ENCODE data around the gene LGALS9.

DNA sequence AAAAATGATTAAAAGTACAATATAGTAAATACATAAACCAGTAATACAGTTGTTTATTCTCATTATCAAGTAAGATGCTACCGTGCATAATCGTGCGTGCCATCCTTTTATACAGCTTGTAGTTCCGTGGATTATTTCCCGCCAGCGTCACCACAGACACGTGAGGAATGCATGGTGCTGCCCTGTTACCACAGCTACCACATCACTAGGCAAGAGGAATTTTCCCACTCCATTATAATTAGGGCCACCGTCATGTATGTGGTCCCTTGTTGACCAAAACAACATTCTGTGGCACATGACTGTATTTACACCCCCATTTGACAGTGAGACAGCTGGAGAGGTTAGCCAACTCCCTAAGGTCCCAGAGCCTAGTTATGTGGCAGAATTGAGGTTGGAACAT, 30.5 kb upstream of the LGALS9 start:
- TF ChIP-seq ZBTB40 (IDR thresholded peaks at IDR 0.05): no peak
- no peak for TF ChIP-seq ZBTB40 (CRISPR knock-in tag; IDR thresholded peaks at IDR 0.05)
- TF ChIP-seq GABPA (tag; conservative IDR thresholded peaks at IDR 0.05; ENCODE audit: low read depth): no peak
- no peak for TF ChIP-seq TAF15 (IDR thresholded peaks at IDR 0.05; ENCODE audit: low read depth, low read length)
- TF ChIP-seq SUPT5H (IDR thresholded peaks at IDR 0.05): no peak
- TF ChIP-seq, protein P1, sequence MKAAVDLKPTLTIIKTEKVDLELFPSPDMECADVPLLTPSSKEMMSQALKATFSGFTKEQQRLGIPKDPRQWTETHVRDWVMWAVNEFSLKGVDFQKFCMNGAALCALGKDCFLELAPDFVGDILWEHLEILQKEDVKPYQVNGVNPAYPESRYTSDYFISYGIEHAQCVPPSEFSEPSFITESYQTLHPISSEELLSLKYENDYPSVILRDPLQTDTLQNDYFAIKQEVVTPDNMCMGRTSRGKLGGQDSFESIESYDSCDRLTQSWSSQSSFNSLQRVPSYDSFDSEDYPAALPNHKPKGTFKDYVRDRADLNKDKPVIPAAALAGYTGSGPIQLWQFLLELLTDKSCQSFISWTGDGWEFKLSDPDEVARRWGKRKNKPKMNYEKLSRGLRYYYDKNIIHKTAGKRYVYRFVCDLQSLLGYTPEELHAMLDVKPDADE (conservative IDR thresholded peaks at IDR 0.05; ENCODE audit: control insufficient read depth, low read depth, low read length): no peak
- TF ChIP-seq POLR2A (conservative IDR thresholded peaks at IDR 0.05): no peak
